ENCODE data around the gene PTTG1IP2.

PTTG1IP2 gene

DNA sequence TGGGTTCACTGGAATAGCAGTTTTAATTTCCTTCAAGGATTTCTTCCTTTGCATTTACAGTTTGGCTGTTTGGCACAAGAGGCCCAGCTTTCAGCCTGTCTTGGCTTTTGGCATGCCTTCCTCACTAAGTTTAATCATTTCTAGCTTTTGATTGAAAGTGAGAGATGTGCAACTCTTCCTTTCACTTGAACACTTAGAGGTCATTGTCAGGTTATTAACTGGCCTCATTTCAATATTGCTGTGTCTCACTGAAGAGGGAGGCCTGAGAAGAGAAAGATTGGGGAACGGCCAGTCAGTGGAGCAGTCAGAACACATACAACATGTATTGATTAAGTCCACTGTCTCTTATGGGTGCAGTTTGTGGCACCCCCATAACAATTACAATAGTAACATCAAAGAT lies 33.9 kb downstream of the PTTG1IP2 start:
- no peak for TF ChIP-seq EZH2 (IDR thresholded peaks at IDR 0.05; ENCODE audit: borderline replicate concordance, low read depth, low read length, severe bottlenecking)
- TF ChIP-seq, protein P1, sequence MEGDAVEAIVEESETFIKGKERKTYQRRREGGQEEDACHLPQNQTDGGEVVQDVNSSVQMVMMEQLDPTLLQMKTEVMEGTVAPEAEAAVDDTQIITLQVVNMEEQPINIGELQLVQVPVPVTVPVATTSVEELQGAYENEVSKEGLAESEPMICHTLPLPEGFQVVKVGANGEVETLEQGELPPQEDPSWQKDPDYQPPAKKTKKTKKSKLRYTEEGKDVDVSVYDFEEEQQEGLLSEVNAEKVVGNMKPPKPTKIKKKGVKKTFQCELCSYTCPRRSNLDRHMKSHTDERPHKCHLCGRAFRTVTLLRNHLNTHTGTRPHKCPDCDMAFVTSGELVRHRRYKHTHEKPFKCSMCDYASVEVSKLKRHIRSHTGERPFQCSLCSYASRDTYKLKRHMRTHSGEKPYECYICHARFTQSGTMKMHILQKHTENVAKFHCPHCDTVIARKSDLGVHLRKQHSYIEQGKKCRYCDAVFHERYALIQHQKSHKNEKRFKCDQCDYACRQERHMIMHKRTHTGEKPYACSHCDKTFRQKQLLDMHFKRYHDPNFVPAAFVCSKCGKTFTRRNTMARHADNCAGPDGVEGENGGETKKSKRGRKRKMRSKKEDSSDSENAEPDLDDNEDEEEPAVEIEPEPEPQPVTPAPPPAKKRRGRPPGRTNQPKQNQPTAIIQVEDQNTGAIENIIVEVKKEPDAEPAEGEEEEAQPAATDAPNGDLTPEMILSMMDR (IDR thresholded peaks at IDR 0.05; ENCODE audit: borderline replicate concordance, extremely low read depth, low read length, poor library complexity, severe bottlenecking), result no peak
- Histone ChIP-seq H3K9ac (ENCODE audit: low read depth, low read length) (no peak overlapping the region), H3K27me3 (ENCODE audit: insufficient read depth, low read length, poor library complexity) (no peaks in the 10 kb centered on the region), H3K4me3 (ENCODE audit: low read depth in 1 of 2, low read length in 2 of 2) (no peak overlapping the region), H3K4me2 (ENCODE audit: insufficient read depth, low read length) (no peak overlapping the region), H3K27ac (ENCODE audit: low read length) (no peak overlapping the region), H3K9me3 (ENCODE audit: insufficient read depth, low read length, severe bottlenecking) (no peaks in the 10 kb centered on the region), H2AFZ (ENCODE audit: low read depth, low read length) (no peak overlapping the region), H3K36me3 (ENCODE audit: insufficient read depth, low read length) (no peaks in the 10 kb centered on the region), H3K4me1 (ENCODE audit: insufficient read depth, low read length) (no peaks in the 10 kb centered on the region), H4K20me1 (ENCODE audit: insufficient read depth, low read length) (no peaks in the 10 kb centered on the region), H3K79me2 (ENCODE audit: insufficient read depth, low read length) (no peaks in the 10 kb centered on the region)
- no peak for ATAC-seq (ENCODE audit: insufficient read depth, low read depth)
- no peak for DNase-seq

GRCh38 chr7:90507692-90508091 lies 38.3 kb downstream of the PTTG1IP2 start:
- no peak for DNase-seq
- H3K4me1 ChIP-seq (ENCODE audit: insufficient read depth, low read length), result no peaks in the 10 kb centered on the region
- TF ChIP-seq EZH2 (IDR thresholded peaks at IDR 0.05; ENCODE audit: borderline replicate concordance, low read depth, low read length, severe bottlenecking), result no peak
- TF ChIP-seq, protein P1 (IDR thresholded peaks at IDR 0.05; ENCODE audit: borderline replicate concordance, extremely low read depth, low read length, poor library complexity, severe bottlenecking), result no peak

GRCh38 chr7:90511776-90512175 lies 42.3 kb downstream of the PTTG1IP2 start:
- H4K20me1 ChIP-seq (ENCODE audit: insufficient read depth, low read length), result no peaks in the 10 kb centered on the region
- H3K27ac ChIP-seq (ENCODE audit: low read length), result no peak overlapping the region
- H3K4me1 ChIP-seq (ENCODE audit: insufficient read depth, low read length), result no peaks in the 10 kb centered on the region
- TF ChIP-seq, protein P1 (IDR thresholded peaks at IDR 0.05; ENCODE audit: borderline replicate concordance, extremely low read depth, low read length, poor library complexity, severe bottlenecking), result no peak
- no peak for TF ChIP-seq EZH2 (IDR thresholded peaks at IDR 0.05; ENCODE audit: borderline replicate concordance, low read depth, low read length, severe bottlenecking)
- no peaks in the 10 kb centered on the region for H3K27me3 ChIP-seq (ENCODE audit: insufficient read depth, low read length, poor library complexity)
- no peak overlapping the region for H3K9ac ChIP-seq (ENCODE audit: low read depth, low read length)
- no peaks in the 10 kb centered on the region for H3K9me3 ChIP-seq (ENCODE audit: insufficient read depth, low read length, severe bottlenecking)
- H3K36me3 ChIP-seq (ENCODE audit: insufficient read depth, low read length), result no peaks in the 10 kb centered on the region
- H3K79me2 ChIP-seq (ENCODE audit: insufficient read depth, low read length), result no peaks in the 10 kb centered on the region
- H3K4me2 ChIP-seq (ENCODE audit: insufficient read depth, low read length), result no peak overlapping the region
- no peak for ATAC-seq (ENCODE audit: insufficient read depth, low read depth)
- no peak overlapping the region for H3K4me3 ChIP-seq (ENCODE audit: low read depth in 1 of 2, low read length in 2 of 2)
- no peak overlapping the region for H2AFZ ChIP-seq (ENCODE audit: low read depth, low read length)
- no peak for DNase-seq

More at GRCh38 chr7:90507692-90508091, 38.3 kb downstream of the PTTG1IP2 start:
- Histone ChIP-seq H3K4me2 (ENCODE audit: insufficient read depth, low read length) (no peak overlapping the region), H3K27me3 (ENCODE audit: insufficient read depth, low read length, poor library complexity) (no peaks in the 10 kb centered on the region), H3K27ac (ENCODE audit: low read length) (no peak overlapping the region), H3K79me2 (ENCODE audit: insufficient read depth, low read length) (no peaks in the 10 kb centered on the region), H2AFZ (ENCODE audit: low read depth, low read length) (no peak overlapping the region), H3K9ac (ENCODE audit: low read depth, low read length) (no peak overlapping the region), H3K36me3 (ENCODE audit: insufficient read depth, low read length) (no peaks in the 10 kb centered on the region), H3K9me3 (ENCODE audit: insufficient read depth, low read length, severe bottlenecking) (no peaks in the 10 kb centered on the region), H3K4me3 (ENCODE audit: low read depth in 1 of 2, low read length in 2 of 2) (no peak overlapping the region), H4K20me1 (ENCODE audit: insufficient read depth, low read length) (no peaks in the 10 kb centered on the region)
- ATAC-seq (ENCODE audit: insufficient read depth, low read depth), result no peak

DNA sequence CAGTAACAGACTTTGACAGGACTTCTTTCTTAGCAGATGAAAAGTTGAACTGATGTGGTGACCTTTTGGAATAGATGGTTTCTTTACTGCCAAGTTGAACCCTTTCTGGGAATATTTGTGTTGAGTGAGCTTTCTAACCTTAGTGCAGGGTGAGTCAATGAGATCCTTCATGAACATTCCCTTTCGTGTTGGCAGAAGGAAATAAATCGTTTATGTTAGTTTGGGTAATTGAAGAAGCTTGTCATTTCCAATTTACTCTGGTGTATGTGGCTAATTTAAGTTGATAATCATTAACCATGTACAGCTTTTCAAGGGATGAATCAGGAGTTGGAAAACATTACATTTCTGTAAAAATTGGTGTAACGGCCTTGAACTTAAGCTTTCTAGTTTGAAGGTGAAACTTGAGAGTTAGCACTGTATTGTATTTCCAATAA lies 43.4 kb downstream of the PTTG1IP2 start:
- ATAC-seq (ENCODE audit: insufficient read depth, low read depth) (no peak), DNase-seq (no peak)
- H2AFZ ChIP-seq (ENCODE audit: low read depth, low read length), result no peak overlapping the region
- H3K4me2 ChIP-seq (ENCODE audit: insufficient read depth, low read length), result no peak overlapping the region
- no peaks in the 10 kb centered on the region for H3K9me3 ChIP-seq (ENCODE audit: insufficient read depth, low read length, severe bottlenecking)
- no peak overlapping the region for H3K9ac ChIP-seq (ENCODE audit: low read depth, low read length)
- TF ChIP-seq, protein P1 (IDR thresholded peaks at IDR 0.05; ENCODE audit: borderline replicate concordance, extremely low read depth, low read length, poor library complexity, severe bottlenecking), result no peak
- no peak for TF ChIP-seq EZH2 (IDR thresholded peaks at IDR 0.05; ENCODE audit: borderline replicate concordance, low read depth, low read length, severe bottlenecking)
- no peak overlapping the region for H3K4me3 ChIP-seq (ENCODE audit: low read depth in 1 of 2, low read length in 2 of 2)
- H3K4me1 ChIP-seq (ENCODE audit: insufficient read depth, low read length), result no peaks in the 10 kb centered on the region
- H3K79me2 ChIP-seq (ENCODE audit: insufficient read depth, low read length), result no peaks in the 10 kb centered on the region
- H3K27ac ChIP-seq (ENCODE audit: low read length), result no peak overlapping the region
- no peaks in the 10 kb centered on the region for H3K27me3 ChIP-seq (ENCODE audit: insufficient read depth, low read length, poor library complexity)
- H3K36me3 ChIP-seq (ENCODE audit: insufficient read depth, low read length), result no peaks in the 10 kb centered on the region
- H4K20me1 ChIP-seq (ENCODE audit: insufficient read depth, low read length), result no peaks in the 10 kb centered on the region

Measured in DND-41 (cell line).